ENCODE data around the gene GAN. TPM values are rescaled to one million over a fixed set of nuclear protein-coding genes. Genes with fewer than 3 reads are reported as not detected.

The GAN gene
- total and polyA plus RNA-seq, 10 of the 15 experiments (the other 5 are each of a cell fraction or from before 2014, with no cell fraction given): 0.42 to 8.4 (median 2.5) TPM

DNA sequence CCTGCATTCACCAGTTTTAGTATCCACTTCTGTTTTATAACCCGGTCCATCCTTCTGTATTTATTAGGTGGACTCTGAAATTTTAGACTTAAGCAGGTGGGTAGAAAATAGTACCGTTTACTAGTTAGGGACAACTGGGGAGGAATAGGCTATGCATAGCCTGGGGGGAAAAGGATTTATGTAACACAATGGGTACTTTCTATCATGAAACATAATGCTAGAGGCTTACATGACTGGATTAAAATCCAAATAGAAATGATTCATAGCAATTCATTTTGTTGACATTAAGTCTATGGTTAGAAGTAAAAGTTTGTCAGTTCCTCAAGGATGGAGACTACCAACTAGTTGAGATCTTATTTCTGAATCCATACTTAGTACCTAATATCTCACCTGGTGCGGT is 18.6 kb downstream of the GAN start (continued):
- TF ChIP-seq, protein P1, sequence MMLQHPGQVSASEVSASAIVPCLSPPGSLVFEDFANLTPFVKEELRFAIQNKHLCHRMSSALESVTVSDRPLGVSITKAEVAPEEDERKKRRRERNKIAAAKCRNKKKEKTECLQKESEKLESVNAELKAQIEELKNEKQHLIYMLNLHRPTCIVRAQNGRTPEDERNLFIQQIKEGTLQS (IDR thresholded peaks at IDR 0.05; ENCODE audit: borderline replicate concordance, extremely low read depth, low read depth, low read length): no peak
- no peak for TF ChIP-seq EZH2 (IDR thresholded peaks at IDR 0.05; ENCODE audit: borderline replicate concordance, control insufficient read depth, low read depth, low read length)
- no peak for TF ChIP-seq USF1 (IDR thresholded peaks at IDR 0.05; ENCODE audit: borderline replicate concordance, extremely low read length, insufficient read depth, low read depth, low read length)
- no peak for TF ChIP-seq LARP7 (IDR thresholded peaks at IDR 0.05)
- TF ChIP-seq RUNX3 (IDR thresholded peaks at IDR 0.05; ENCODE audit: low read length): no peak
- TF ChIP-seq MLLT1 (IDR thresholded peaks at IDR 0.05): no peak
- TF ChIP-seq MYB (IDR thresholded peaks at IDR 0.05; ENCODE audit: borderline replicate concordance, low read depth, low read length): no peak
- no peak for TF ChIP-seq ZZZ3 (IDR thresholded peaks at IDR 0.05; ENCODE audit: control insufficient read depth, insufficient read length, low read depth)
- TF ChIP-seq GABPA (IDR thresholded peaks at IDR 0.05; ENCODE audit: low read depth): no peak
- no peak for TF ChIP-seq HDAC2 (IDR thresholded peaks at IDR 0.05)

GRCh38 chr16:81335669-81336068 is 20.9 kb downstream of the GAN start:
- TF ChIP-seq IRF3 (IDR thresholded peaks at IDR 0.05) (no peak), JUNB (IDR thresholded peaks at IDR 0.05) (peak; percentile 89)
- ATAC-seq (peak; percentile 74), DNase-seq (ENCODE audit: low read depth, low spot score) (no peak), FAIRE-seq (no peak)
- ChIA-PET RAD21 (ENCODE audit: unreplicated experiment) (interaction anchor here (0.7 kb wide), 1 partner anchor 22 kb away, joined by 4 read pairs; no protein-coding TSS in a partner anchor), SMC1A (ENCODE audit: uncharacterized antibody, unreplicated experiment) (interaction anchor here (0.7 kb wide), 1 partner anchor 1481 kb away, joined by 3 read pairs; no protein-coding TSS in a partner anchor), POLR2A (interaction anchor here (0.7 kb wide), 1 partner anchor 745 kb away, joined by 3 read pairs; no protein-coding TSS in a partner anchor), CTCF (no interaction called here)
- no peaks in the 10 kb centered on the region; the same call in 1 of the 2 replicates for H3K79me2 ChIP-seq (ENCODE audit: control insufficient read depth, insufficient read depth, low read length)
- intact Hi-C loops (cut with micrococcal nuclease; ENCODE audit: unreplicated experiment) (no loop called here), in situ Hi-C loops (cut with MboI) (no loop called here)
- H3K27me3 ChIP-seq (replicated peaks in 1 of 2; ENCODE audit: control insufficient read depth in 2 of 2, insufficient read depth in 2 of 2, low read length in 1 of 2): no peaks in the 10 kb centered on the region
- no peaks in the 10 kb centered on the region for H3K36me3 ChIP-seq (ENCODE audit: control insufficient read depth in 2 of 2, insufficient read depth in 2 of 2, low read length in 1 of 2)
- 60% methylated on average over 4 of the region's 6 CpGs for WGBS (ENCODE audit: insufficient coverage, insufficient replicate concordance, low lambda C conversion rate, missing lambda C conversion rate)
- no peaks in the 10 kb centered on the region for H3K9me3 ChIP-seq (replicated peaks; ENCODE audit: control insufficient read depth, insufficient read depth, low read length)
- peaks cover 4% of the 10 kb centered on the region for H3K4me1 ChIP-seq (ENCODE audit: control insufficient read depth, insufficient read depth, low read length)
- no peak overlapping the region for H3K4me3 ChIP-seq
- H3K4me2 ChIP-seq (ENCODE audit: control insufficient read depth, insufficient read depth): no peak overlapping the region
- no peak overlapping the region for H3K9ac ChIP-seq (ENCODE audit: control insufficient read depth, insufficient read depth, low read length)
- no peak overlapping the region for H3K27ac ChIP-seq (ENCODE audit: control insufficient read depth, insufficient read depth)
- no peak overlapping the region for H2AFZ ChIP-seq (ENCODE audit: control insufficient read depth, low read depth, low read length)
- H4K20me1 ChIP-seq (ENCODE audit: control insufficient read depth, insufficient read depth): no peaks in the 10 kb centered on the region
- no TSS peak for BruUV-seq (replicated peaks)
